ENCODE data around the gene KCNS3.

DNA sequence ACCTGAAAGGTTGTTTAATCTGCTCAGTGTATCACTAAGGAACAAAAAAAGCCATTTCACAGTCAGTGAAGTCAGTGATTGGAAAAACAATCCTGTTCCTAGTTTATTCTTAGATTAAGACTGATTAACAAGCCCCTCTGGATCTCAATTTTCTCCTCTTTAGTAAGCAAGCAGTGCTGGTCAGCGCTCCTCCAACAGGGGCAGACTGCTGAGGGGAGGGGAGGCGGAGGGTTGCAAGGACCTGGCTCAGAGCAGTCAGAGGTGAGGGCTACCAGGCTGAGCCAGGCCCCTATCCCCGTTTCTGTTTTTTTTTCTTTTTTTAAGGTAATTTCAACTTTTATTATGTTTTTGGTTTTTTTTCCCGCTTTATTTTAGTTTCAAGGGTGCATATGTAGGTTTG, 24.7 kb upstream of the KCNS3 start:
- TF ChIP-seq BHLHE40 (IDR thresholded peaks at IDR 0.05; ENCODE audit: borderline replicate concordance) (no peak), HDGF (IDR thresholded peaks at IDR 0.05; ENCODE audit: borderline replicate concordance) (no peak), FOXK2 (IDR thresholded peaks at IDR 0.05) (no peak), TARDBP (IDR thresholded peaks at IDR 0.05) (no peak), L3MBTL2 (conservative IDR thresholded peaks at IDR 0.05) (no peak)

Measured in HEK293T (cell line).